WI38 (cell line): Measurements from ENCODE around the gene NR5A1.

ENCODE experiments used
- H3K4me3 ChIP-seq: 2 replicates; pipeline ENCODE4 v1.5.1; 2011; ENCODE audit warnings: low read depth, mild to moderate bottlenecking, control low read depth, low read length
- TF ChIP-seq, protein P1 (sequence below): IDR thresholded peaks from 2 replicates; pipeline ENCODE4 v1.5.1; 2012; ENCODE audit warnings: low read depth, mild to moderate bottlenecking, control low read depth, low read length

The NR5A1 gene

GRCh38 chr9:124469011-124469832, 38.0 kb downstream of the NR5A1 start:
- TF ChIP-seq, protein P1, sequence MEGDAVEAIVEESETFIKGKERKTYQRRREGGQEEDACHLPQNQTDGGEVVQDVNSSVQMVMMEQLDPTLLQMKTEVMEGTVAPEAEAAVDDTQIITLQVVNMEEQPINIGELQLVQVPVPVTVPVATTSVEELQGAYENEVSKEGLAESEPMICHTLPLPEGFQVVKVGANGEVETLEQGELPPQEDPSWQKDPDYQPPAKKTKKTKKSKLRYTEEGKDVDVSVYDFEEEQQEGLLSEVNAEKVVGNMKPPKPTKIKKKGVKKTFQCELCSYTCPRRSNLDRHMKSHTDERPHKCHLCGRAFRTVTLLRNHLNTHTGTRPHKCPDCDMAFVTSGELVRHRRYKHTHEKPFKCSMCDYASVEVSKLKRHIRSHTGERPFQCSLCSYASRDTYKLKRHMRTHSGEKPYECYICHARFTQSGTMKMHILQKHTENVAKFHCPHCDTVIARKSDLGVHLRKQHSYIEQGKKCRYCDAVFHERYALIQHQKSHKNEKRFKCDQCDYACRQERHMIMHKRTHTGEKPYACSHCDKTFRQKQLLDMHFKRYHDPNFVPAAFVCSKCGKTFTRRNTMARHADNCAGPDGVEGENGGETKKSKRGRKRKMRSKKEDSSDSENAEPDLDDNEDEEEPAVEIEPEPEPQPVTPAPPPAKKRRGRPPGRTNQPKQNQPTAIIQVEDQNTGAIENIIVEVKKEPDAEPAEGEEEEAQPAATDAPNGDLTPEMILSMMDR: no peak

DNA sequence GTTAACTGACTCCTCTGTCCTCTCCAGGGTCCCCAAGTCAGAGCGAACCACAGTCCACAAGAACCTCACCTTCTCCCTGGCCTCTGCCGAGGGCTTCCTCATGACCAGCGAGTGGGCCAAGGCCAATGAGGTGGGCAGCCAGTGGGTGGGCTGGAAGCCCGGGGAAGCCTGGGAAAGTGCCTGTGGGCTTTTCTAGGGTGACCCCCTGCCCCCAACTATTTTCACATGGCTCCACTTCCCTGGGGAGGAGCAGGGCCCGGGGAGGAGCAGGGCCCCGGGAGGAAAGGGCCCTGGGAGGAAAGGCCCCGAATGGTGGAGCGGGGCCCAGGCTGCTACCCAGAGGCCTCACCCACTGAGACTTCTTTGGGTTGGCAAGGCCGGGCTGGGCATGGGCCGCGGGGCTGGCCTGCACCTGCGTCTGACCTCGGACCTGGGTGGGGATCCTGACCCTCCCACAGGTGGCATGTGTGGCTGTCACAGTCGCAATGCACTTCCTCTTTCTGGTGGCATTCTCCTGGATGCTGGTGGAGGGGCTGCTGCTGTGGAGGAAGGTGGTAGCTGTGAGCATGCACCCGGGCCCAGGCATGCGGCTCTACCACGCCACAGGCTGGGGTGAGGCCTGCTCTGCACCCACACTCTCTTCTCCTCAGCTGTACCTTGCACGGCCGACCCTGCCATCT, 39.0 kb downstream of the NR5A1 start:
- no peak overlapping the region for H3K4me3 ChIP-seq
- TF ChIP-seq, protein P1: no peak

More at GRCh38 chr9:124469011-124469832, 38.0 kb downstream of the NR5A1 start:
- no peak overlapping the region for H3K4me3 ChIP-seq

GRCh38 chr9:124467410-124468060, 39.7 kb downstream of the NR5A1 start:
- TF ChIP-seq, protein P1: no peak
- H3K4me3 ChIP-seq: no peak overlapping the region

GRCh38 chr9:124465736-124466135, 41.5 kb downstream of the NR5A1 start:
- no peak overlapping the region for H3K4me3 ChIP-seq
- TF ChIP-seq, protein P1: no peak

GRCh38 chr9:124462739-124463138, 44.5 kb downstream of the NR5A1 start:
- no peak overlapping the region for H3K4me3 ChIP-seq
- TF ChIP-seq, protein P1: no peak

GRCh38 chr9:124458441-124458840, 48.8 kb downstream of the NR5A1 start:
- TF ChIP-seq, protein P1: no peak
- H3K4me3 ChIP-seq: no peak overlapping the region
